Sigmoid colon (tissue), 4 donors: ENCODE data around the gene ZNF440.
"Not testable (repeated sequence)": the region's sequence is repeated elsewhere in the genome, so short reads cannot be mapped to it uniquely, and the experiment has no call there.

Experiments
- POLR2A ChIP-seq, 2 donors: fragments of 450-650 bp; IDR thresholded peaks; one replicate each; pipeline ENCODE4 v1.6.1; 2016; ENCODE audit warnings: antibody characterized with exemption in 2 of 2, mild to moderate bottlenecking in 2 of 2, moderate library complexity in 2 of 2
- POLR2AphosphoS5 ChIP-seq, 4 donors: sonication (generic); formaldehyde crosslinking; IDR thresholded peaks; one replicate each; pipeline ENCODE4 v1.6.1; 2017; ENCODE audit warnings: antibody characterized with exemption in 4 of 4
- TF ChIP-seq, protein P1 (sequence below), 4 experiments: fragments of 450-650 bp in 3 of 4; fragments of 200-600 bp in 1 of 4; IDR thresholded peaks; one replicate each; pipeline ENCODE4 v1.5.1; 2016 to 2019; ENCODE audit warnings: antibody characterized with exemption in 4 of 4, mild to moderate bottlenecking in 3 of 4, moderate library complexity in 2 of 4

DNA sequence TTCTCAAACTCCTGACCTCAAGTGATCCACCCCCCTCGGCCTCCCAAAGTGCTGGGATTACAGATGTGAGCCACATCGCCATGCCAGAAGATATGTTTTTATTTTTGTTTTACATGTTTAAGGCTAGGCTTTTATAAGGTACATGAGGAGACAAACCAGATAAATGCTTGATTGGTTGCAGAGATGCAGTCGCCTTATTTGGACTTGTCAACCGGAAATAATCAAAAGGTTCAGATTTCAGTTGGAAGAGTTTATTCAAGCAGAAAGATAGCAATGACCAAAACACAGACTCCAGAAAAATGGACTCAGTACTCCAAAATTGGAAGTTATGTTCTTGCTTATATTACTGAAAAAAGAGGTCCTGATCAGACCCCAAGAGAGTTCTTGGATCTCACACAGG, 36.2 kb downstream of the ZNF440 start:
- TF ChIP-seq, protein P1, sequence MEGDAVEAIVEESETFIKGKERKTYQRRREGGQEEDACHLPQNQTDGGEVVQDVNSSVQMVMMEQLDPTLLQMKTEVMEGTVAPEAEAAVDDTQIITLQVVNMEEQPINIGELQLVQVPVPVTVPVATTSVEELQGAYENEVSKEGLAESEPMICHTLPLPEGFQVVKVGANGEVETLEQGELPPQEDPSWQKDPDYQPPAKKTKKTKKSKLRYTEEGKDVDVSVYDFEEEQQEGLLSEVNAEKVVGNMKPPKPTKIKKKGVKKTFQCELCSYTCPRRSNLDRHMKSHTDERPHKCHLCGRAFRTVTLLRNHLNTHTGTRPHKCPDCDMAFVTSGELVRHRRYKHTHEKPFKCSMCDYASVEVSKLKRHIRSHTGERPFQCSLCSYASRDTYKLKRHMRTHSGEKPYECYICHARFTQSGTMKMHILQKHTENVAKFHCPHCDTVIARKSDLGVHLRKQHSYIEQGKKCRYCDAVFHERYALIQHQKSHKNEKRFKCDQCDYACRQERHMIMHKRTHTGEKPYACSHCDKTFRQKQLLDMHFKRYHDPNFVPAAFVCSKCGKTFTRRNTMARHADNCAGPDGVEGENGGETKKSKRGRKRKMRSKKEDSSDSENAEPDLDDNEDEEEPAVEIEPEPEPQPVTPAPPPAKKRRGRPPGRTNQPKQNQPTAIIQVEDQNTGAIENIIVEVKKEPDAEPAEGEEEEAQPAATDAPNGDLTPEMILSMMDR (IDR thresholded peaks at IDR 0.05) = not testable (repeated sequence)
- TF ChIP-seq POLR2AphosphoS5, POLR2A (IDR thresholded peaks at IDR 0.05): not testable (repeated sequence)
